GM12874 (cell line): ENCODE results near the gene LPIN2.

ENCODE experiments used
- TF ChIP-seq, protein P1 (sequence below): IDR thresholded peaks from 2 replicates; pipeline ENCODE4 v1.5.1; 2011; ENCODE audit warnings: low read depth, mild to moderate bottlenecking, control low read depth, low read length, moderate library complexity; ENCODE audit not compliant: insufficient read depth

LPIN2 gene

DNA sequence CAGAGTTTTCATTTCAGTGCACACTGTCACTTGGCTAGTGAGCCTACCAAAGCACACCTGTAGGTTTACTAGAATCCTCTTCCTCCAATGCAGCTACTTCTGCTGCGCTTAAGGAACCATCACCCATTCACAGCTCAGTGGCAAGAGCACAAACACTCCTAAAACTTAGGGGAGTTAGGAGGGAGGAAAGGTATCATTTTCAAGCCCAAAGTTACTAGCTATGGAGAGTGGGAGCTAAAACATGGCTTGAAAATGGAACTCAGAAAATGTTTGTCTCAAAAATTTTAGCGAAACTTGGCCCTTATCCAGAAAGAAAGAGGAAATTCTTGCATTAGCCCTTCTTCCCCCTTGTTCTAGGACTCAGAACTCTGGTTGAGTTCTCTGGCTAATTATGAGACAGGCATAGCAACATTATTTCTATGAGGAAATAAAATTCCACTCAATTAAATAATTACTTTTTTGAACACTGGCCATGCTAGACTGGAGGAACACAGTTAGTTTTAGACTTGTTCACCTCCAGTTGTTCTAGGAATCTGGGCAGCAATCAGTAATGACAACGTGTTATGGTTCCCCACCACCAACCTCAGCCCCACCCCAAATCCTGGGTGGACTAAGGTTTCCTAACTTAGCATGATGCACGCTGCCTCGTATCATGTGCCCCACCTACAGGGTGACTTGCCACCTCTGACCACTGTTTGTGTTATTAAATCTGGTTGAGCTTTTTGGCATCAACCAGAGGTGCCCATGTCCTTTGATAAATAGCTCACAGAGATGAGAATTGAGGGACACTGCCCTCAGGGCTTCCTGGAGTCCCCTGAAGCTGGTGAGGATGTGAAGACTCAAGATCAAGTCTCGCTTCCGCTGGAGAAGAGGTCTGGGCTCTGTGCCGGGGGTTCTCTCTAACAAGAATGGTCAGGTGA lies 32.8 kb downstream of the LPIN2 start:
- TF ChIP-seq, protein P1, sequence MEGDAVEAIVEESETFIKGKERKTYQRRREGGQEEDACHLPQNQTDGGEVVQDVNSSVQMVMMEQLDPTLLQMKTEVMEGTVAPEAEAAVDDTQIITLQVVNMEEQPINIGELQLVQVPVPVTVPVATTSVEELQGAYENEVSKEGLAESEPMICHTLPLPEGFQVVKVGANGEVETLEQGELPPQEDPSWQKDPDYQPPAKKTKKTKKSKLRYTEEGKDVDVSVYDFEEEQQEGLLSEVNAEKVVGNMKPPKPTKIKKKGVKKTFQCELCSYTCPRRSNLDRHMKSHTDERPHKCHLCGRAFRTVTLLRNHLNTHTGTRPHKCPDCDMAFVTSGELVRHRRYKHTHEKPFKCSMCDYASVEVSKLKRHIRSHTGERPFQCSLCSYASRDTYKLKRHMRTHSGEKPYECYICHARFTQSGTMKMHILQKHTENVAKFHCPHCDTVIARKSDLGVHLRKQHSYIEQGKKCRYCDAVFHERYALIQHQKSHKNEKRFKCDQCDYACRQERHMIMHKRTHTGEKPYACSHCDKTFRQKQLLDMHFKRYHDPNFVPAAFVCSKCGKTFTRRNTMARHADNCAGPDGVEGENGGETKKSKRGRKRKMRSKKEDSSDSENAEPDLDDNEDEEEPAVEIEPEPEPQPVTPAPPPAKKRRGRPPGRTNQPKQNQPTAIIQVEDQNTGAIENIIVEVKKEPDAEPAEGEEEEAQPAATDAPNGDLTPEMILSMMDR: no peak

DNA sequence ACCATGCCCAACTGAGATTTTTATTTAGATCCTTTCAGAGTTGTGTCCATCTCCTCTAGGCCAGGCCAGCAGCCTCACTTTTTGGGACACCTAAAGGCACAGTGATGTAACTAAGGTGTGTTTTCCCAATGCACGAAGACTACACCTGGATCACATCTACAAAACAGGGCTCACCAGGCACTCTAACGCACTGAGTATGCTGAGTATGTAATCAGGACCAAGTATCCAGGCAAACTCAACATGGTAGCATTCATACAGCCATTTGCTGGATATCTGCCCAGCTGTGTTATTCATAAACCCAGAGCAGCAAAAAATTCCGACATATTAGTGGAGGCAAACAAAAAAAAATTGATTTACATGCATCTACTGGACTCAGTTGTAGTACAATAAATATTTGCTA lies 33.8 kb downstream of the LPIN2 start:
- TF ChIP-seq, protein P1: no peak

DNA sequence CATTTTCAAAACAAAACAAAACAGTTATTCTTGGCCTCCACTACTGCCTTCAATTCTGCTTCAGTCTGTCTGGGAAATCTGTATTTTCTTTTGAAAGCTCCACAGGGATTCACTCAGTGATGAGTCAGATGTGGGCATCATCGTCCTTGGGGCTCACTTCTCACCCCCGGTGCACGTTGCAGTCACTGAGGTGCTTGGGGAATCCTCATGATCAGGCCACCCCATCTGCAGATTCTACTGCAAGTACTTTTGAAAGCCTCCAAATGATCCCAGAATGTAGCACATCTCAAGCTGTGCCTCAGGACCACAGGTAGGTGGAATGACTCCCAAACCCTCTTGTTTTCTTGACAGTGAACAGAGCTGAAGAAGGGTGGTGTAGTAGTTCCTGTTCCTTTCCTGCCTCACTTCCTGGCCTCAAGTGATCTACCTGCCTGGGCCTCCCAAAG lies 34.3 kb downstream of the LPIN2 start:
- TF ChIP-seq, protein P1: no peak

DNA sequence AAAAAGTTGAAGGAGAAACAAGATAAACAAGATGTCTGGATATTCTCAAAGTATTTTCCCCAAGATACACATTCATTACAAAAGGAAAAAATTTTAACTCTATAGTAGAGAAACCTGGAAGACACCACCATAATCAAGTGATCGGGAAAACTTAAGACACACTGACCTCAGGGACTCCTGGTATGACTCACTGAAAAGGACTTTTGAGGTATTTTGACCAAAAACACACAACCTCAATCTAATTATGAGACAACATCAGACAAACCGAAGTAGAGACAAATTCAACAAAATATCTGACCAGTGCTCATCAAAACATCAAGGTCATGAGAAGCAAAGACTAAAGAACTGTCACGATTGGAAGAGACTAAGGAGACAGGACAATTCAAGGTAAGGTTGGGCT lies 34.7 kb downstream of the LPIN2 start:
- TF ChIP-seq, protein P1: no peak

DNA sequence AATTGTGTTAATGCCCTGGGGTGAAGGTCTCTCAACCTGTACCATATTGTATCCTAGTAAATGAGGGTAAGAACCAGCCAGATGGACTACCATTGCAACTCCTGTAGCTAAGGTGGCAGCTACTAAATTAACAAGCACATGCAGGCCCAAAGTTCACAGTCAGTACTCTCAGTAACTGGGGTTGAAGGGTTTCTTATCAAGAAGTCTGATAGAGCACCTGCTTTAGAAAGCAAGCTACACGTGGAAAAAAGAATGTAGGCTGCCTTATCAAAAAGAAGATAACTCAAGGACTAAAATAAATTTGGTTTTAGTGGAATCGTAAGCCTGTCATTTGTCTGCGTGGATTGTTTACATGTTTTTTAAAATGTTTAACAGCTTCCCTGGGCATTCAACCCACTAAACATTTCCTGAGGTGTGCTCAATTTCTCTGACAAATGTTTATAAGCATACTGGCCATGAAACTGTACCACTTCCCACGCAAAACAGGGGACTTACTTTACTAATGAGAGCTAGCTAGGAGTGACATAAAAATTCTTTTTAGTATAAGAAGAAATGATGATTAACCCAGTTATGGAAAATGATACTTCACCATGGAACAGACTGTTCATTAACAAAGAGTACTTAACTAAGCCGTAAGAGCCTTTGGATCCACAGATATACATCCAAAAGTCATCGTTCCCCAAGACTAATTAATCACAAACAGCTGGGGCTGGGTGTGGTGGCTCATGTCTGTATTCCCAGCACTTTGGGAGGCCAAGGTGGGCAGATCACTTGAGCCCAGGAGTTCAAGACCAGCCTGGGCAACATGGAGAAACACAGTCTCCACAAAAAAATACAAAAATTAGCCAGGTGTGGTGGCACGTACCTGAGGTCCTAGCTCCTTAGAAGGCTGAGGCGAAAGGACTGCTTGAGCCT lies 36.5 kb downstream of the LPIN2 start:
- TF ChIP-seq, protein P1: no peak

DNA sequence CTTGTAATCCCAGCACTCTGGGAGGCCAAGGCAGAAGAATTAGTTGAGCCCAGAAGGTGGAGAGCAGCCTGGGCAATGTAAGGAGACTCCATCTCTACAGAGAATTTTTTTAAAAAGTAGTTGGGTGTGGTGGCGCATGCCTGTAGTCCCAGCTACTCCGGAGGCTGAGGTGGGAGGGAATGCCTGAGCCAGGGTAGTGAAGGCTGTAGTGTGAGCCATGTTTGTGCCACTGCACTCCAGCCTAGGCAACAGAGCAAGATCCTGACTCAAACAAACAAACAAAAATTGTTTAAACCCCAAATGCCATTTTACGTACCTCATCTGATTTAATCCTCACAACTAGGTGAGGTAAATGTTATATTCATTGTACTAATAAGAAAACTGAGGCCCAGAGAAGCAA lies 38.2 kb downstream of the LPIN2 start:
- TF ChIP-seq, protein P1: no peak
